HG03135 (cell line): Measurements from ENCODE around the gene CAPZB.
"Not testable (repeated sequence)": the region's sequence is repeated elsewhere in the genome, so short reads cannot be mapped to it uniquely, and the experiment has no call there.

Experiments used
- ATAC-seq: cut with Tn5 transposase; IDR thresholded peaks from one replicate; pipeline ENCODE4 v1.9.1; 2021; ENCODE audit warnings: mild to moderate bottlenecking, moderate library complexity; ENCODE audit not compliant: unreplicated experiment

The CAPZB gene

GRCh38 chr1:19315378-19316198, 169.8 kb downstream of the CAPZB start:
- peak; percentile 35 for ATAC-seq

- ATAC-seq = no peak
These were observed 171.1 kb downstream of the CAPZB start for GRCh38 chr1:19313961-19314882.

GRCh38 chr1:19313636-19313959, 171.7 kb downstream of the CAPZB start:
- no peak for ATAC-seq

- ATAC-seq = peak; percentile 17
These were observed 172.3 kb downstream of the CAPZB start for GRCh38 chr1:19312782-19313635.

GRCh38 chr1:19311931-19312781, 173.2 kb downstream of the CAPZB start, which contains the start of the genes AKR7A2 and SLC66A1:
Gene AKR7A2 (minus strand): TSS chr1:19312144. CDS start chr1:19312124, 20 bp downstream.
Gene SLC66A1 (plus strand): TSS chr1:19312326. CDS start chr1:19317678, 5,352 bp downstream.
- peak; percentile 72 for ATAC-seq

GRCh38 chr1:19311503-19311930, 173.8 kb downstream of the CAPZB start:
- ATAC-seq = peak; percentile 8

GRCh38 chr1:19310720-19311502, 174.4 kb downstream of the CAPZB start:
- no peak for ATAC-seq

- no peak for ATAC-seq
These were observed 175.3 kb downstream of the CAPZB start for GRCh38 chr1:19310061-19310460.

- ATAC-seq = no peak
These were observed 176.1 kb downstream of the CAPZB start for GRCh38 chr1:19309123-19309813.

- no peak for ATAC-seq
These were observed 176.8 kb downstream of the CAPZB start for GRCh38 chr1:19308509-19308907.

- ATAC-seq = no peak
These were observed 177.4 kb downstream of the CAPZB start for GRCh38 chr1:19307794-19308508.

GRCh38 chr1:19306941-19307340, 178.4 kb downstream of the CAPZB start:
- no peak for ATAC-seq

- ATAC-seq = no peak
These were observed 179.5 kb downstream of the CAPZB start for GRCh38 chr1:19305880-19306279.

- ATAC-seq = not testable (repeated sequence)
These were observed 181.3 kb downstream of the CAPZB start for GRCh38 chr1:19304081-19304480.

- ATAC-seq = no peak
These were observed 185.1 kb downstream of the CAPZB start for GRCh38 chr1:19300211-19300610.

- no peak for ATAC-seq
These were observed 190.7 kb downstream of the CAPZB start for GRCh38 chr1:19294638-19295037.

GRCh38 chr1:19289244-19289643, 196.1 kb downstream of the CAPZB start:
- ATAC-seq = no peak
